Uterus (tissue), 2 donors: Measurements from ENCODE around the gene MB.

Experiments
- CTCF ChIP-seq, 4 experiments: fragments of 200-600 bp in 2 of 4; fragments of 450-650 bp in 2 of 4; sonication (generic) in 2 of 4; IDR thresholded peaks; one replicate each; pipeline ENCODE4 v1.5.1; 2016 to 2019; ENCODE audit warnings: antibody characterized with exemption in 4 of 4, mild to moderate bottlenecking in 2 of 4, moderate library complexity in 1 of 4
- POLR2A ChIP-seq, 2 donors: fragments of 450-650 bp; IDR thresholded peaks; one replicate each; pipeline ENCODE4 v1.6.1; 2016; ENCODE audit warnings: antibody characterized with exemption in 2 of 2, mild to moderate bottlenecking in 1 of 2, moderate library complexity in 1 of 2

GRCh38 chr22:35628732-35629131, 11.6 kb upstream of the MB start:
- TF ChIP-seq POLR2A (IDR thresholded peaks at IDR 0.05) (no peak), CTCF (IDR thresholded peaks at IDR 0.05) (no peak)
